Fibroblast of skin of left biceps (primary cell): ENCODE data around the gene IZUMO4.
A peak's percentile ranks its signal among the peaks of the same experiment; 100 is the strongest.
"Not testable (repeated sequence)": the region's sequence is repeated elsewhere in the genome, so short reads cannot be mapped to it uniquely, and the experiment has no call there.

Source experiments
- DNase-seq, 2 experiments: peaks; one replicate each; pipeline ENCODE4 v3.0.0-alpha.2; 2013; ENCODE audit warnings: low read depth in 2 of 2

IZUMO4 gene

GRCh38 chr19:2081873-2082810 lies 14.6 kb upstream of the IZUMO4 start:
- DNase-seq: no peak

- DNase-seq: no peak
Measured at GRCh38 chr19:2083174-2083854, 13.4 kb upstream of the IZUMO4 start.

- DNase-seq: no peak
Measured at GRCh38 chr19:2084993-2085720, 11.6 kb upstream of the IZUMO4 start.

- not testable (repeated sequence) for DNase-seq
Measured at GRCh38 chr19:2086695-2087620, 9.8 kb upstream of the IZUMO4 start.

- no peak for DNase-seq
Measured at GRCh38 chr19:2087621-2088100, 9.1 kb upstream of the IZUMO4 start.

- DNase-seq: no peak
Measured at GRCh38 chr19:2089001-2089711, 7.6 kb upstream of the IZUMO4 start.

- DNase-seq: no peak
Measured at GRCh38 chr19:2089727-2090053, 7.0 kb upstream of the IZUMO4 start.

GRCh38 chr19:2091926-2092525 lies 4.7 kb upstream of the IZUMO4 start:
- DNase-seq: not testable (repeated sequence)

- peak; percentile 90 for DNase-seq
Measured at GRCh38 chr19:2096034-2096479, 658 bp upstream of the IZUMO4 start, which contains the start of gene MOB3A. TSS of gene MOB3A (minus strand) at chr19:2096326. CDS start at chr19:2078560, 17,766 bp downstream.

- no peak for DNase-seq
Measured at GRCh38 chr19:2097203-2097885, 629 bp downstream of the IZUMO4 start.

GRCh38 chr19:2097886-2098327 lies 1.2 kb downstream of the IZUMO4 start:
- no peak for DNase-seq

- DNase-seq: no peak
Measured at GRCh38 chr19:2099054-2099501, 2.4 kb downstream of the IZUMO4 start.

- DNase-seq: no peak
Measured at GRCh38 chr19:2099937-2100718, 3.4 kb downstream of the IZUMO4 start.

- DNase-seq: no peak
Measured at GRCh38 chr19:2100719-2101061, 4.0 kb downstream of the IZUMO4 start.

GRCh38 chr19:2101417-2102335 lies 5.0 kb downstream of the IZUMO4 start:
- DNase-seq: no peak

GRCh38 chr19:2103045-2103707 lies 6.5 kb downstream of the IZUMO4 start:
- DNase-seq: no peak
